Effector memory CD4-positive, alpha-beta T cell (primary cell): ENCODE data around the gene CD247.

ENCODE experiments used
- DNase-seq, 3 donors: peaks; one replicate each; pipeline ENCODE4 v3.0.0-alpha.2; 2020
- H3K27ac ChIP-seq: 2 replicates; pipeline ENCODE4 v1.7.0; 2013; ENCODE audit warnings: mild to moderate bottlenecking, low read length, moderate library complexity; ENCODE audit not compliant: insufficient read depth, poor library complexity, severe bottlenecking
- H3K27me3 ChIP-seq: replicated peaks from 2 replicates; pipeline ENCODE4 v1.7.0; 2013; ENCODE audit warnings: mild to moderate bottlenecking, low read length; ENCODE audit not compliant: insufficient read depth, control insufficient read depth, poor library complexity, severe bottlenecking
- H3K36me3 ChIP-seq: 2 replicates; pipeline ENCODE4 v1.7.0; 2013; ENCODE audit warnings: mild to moderate bottlenecking, low read length, moderate library complexity; ENCODE audit not compliant: control insufficient read depth, insufficient read depth
- H3K4me1 ChIP-seq: 2 replicates; pipeline ENCODE4 v1.7.0; 2013; ENCODE audit warnings: low read length, mild to moderate bottlenecking; ENCODE audit not compliant: control insufficient read depth, insufficient read depth, poor library complexity, severe bottlenecking
- H3K4me3 ChIP-seq: 2 replicates; pipeline ENCODE4 v1.7.0; 2013; ENCODE audit warnings: low read length, low read depth, mild to moderate bottlenecking; ENCODE audit not compliant: insufficient read depth, poor library complexity, severe bottlenecking
- H3K9me3 ChIP-seq: 2 replicates; pipeline ENCODE4 v1.7.0; 2013; ENCODE audit warnings: mild to moderate bottlenecking, low read length, moderate library complexity; ENCODE audit not compliant: control insufficient read depth

CD247 gene

DNA sequence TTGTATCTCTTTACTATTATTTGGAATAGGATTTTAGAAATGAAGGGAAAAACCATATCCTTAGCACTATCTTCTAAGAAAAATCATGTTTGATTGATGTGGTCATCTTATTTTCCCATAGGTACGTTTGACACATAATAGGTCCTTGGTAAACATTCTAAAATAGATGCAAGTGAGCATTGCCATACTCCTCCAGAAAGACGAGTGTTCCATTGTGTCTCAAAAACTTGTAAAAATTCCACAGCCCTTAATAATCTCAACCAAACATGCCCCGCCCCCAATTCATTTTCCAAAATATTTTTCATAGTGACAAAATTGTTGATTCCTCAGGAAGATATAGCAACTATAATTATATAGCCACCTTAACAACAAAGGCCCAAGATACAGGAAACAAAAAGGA lies 113.4 kb downstream of the CD247 start:
- Histone ChIP-seq H3K4me3 (no peak overlapping the region), H3K4me1 (no peaks in the 10 kb centered on the region), H3K36me3 (peaks cover 5% of the 10 kb centered on the region), H3K27ac (no peak overlapping the region), H3K27me3 (no peaks in the 10 kb centered on the region), H3K9me3 (no peaks in the 10 kb centered on the region)
- DNase-seq = no peak

GRCh38 chr1:167404161-167404888 lies 114.0 kb downstream of the CD247 start:
- Histone ChIP-seq H3K9me3 (no peaks in the 10 kb centered on the region), H3K4me1 (no peaks in the 10 kb centered on the region), H3K4me3 (no peak overlapping the region), H3K27me3 (no peaks in the 10 kb centered on the region), H3K27ac (no peak overlapping the region), H3K36me3 (peaks cover 5% of the 10 kb centered on the region)
- no peak for DNase-seq

DNA sequence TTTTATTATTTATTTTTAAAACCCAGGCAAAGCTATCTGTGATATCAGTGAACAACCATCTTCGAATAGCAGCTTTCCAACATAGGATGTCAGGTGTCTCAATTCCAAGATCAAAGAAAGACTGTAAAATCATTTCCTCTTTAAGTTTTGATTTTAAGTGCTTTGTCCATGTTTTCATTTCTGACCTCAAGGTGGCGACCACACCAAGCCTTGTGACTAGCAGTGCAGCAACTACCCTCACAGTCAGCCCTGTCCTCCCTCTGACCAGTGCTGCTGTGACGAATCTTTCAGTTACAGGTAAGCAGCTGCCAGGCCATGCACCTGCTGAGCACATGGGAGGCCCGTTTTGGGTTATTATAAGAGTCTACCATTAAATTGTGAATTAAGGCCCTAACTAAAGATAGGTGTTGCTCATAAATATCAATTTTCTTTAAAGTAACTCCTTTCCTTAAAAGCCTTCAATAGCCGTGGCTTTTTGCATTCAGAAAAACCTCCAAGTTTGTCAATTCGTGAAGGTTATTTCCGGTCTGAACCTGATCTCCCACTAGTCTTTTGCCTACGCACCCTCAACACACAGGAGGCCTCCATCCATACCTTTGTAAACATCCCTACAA lies 117.0 kb downstream of the CD247 start:
- Histone ChIP-seq H3K27me3 (no peaks in the 10 kb centered on the region), H3K36me3 (peaks cover 26% of the 10 kb centered on the region), H3K4me3 (no peak overlapping the region), H3K9me3 (no peaks in the 10 kb centered on the region), H3K4me1 (no peaks in the 10 kb centered on the region), H3K27ac (no peak overlapping the region)
- peak; percentile 8 to 34 (median 16) for DNase-seq

DNA sequence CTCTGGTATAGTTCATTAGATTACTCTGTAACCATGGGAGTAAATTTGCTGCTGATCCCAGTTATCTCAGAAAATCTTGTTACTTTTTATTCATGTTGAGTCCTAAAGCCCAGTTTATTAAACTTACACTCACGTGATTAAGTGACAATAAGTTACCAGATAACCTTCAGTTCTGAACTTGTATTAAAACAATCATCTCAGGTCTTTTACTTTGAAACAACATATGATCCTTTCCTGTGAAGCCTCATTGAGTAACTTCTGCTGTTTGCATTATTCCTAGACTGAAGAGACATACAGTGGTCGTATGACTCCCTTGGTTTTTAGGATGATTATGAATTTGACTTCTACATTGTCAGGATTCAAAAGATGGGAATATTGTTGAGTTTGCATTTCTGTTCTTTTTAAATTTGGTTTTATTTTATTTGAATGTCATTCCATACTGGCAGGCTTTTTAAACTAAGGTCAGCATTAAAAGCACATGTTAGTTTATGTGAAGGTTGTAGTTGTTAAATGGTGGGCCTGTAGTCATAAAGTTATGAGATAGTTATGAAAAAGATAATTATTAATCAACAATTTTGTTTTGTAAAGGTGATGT lies 117.9 kb downstream of the CD247 start:
- Histone ChIP-seq H3K27me3 (no peaks in the 10 kb centered on the region), H3K36me3 (peaks cover 26% of the 10 kb centered on the region), H3K4me3 (no peak overlapping the region), H3K4me1 (no peaks in the 10 kb centered on the region), H3K27ac (no peak overlapping the region), H3K9me3 (no peaks in the 10 kb centered on the region)
- DNase-seq = no peak

GRCh38 chr1:167392200-167392696 lies 126.1 kb downstream of the CD247 start:
- Histone ChIP-seq H3K27me3 (no peaks in the 10 kb centered on the region), H3K27ac (no peak overlapping the region), H3K4me3 (no peak overlapping the region), H3K4me1 (no peaks in the 10 kb centered on the region), H3K9me3 (no peaks in the 10 kb centered on the region), H3K36me3 (peaks cover 7% of the 10 kb centered on the region)
- DNase-seq = no peak

GRCh38 chr1:167388976-167389375 lies 129.4 kb downstream of the CD247 start:
- H3K27me3 ChIP-seq = no peaks in the 10 kb centered on the region
- no peaks in the 10 kb centered on the region for H3K4me1 ChIP-seq
- no peak overlapping the region for H3K4me3 ChIP-seq
- no peak overlapping the region for H3K27ac ChIP-seq
- DNase-seq = no peak
- peaks cover 7% of the 10 kb centered on the region for H3K36me3 ChIP-seq
- no peaks in the 10 kb centered on the region for H3K9me3 ChIP-seq

DNA sequence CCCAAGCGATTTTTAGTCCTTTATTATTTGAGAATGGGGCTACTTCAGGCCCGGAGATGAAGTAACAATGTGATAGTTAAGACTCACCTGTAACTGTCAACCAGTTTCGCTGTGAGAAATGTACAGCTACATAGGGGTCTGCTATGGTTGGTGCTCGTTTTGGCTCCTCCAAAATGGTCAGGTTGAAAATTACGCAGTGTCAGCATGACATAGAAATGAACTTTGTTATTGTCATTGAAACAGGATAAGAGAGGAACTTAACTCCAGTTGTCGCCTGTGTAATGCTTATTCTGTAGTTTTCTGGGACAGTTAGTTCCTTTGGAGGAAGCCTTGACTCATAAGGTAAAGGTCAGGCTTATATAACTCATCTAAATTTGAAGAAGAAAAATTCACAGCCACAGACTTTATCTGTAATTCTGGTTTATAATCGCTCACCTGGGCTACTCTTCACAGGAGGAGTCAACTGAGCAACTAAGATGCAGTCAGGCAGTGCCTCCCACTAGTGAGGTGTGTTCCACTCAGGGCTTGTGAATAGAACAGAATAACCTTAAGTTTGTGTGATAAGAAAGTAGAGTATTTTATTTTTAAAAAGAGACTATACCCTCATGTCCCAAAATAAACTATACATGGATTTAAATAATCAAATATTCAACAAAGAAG lies 130.9 kb downstream of the CD247 start:
- H3K4me3 ChIP-seq = no peak overlapping the region
- H3K27me3 ChIP-seq = no peaks in the 10 kb centered on the region
- no peaks in the 10 kb centered on the region for H3K4me1 ChIP-seq
- DNase-seq = no peak
- H3K9me3 ChIP-seq = no peaks in the 10 kb centered on the region
- H3K36me3 ChIP-seq = peaks cover 7% of the 10 kb centered on the region
- H3K27ac ChIP-seq = no peak overlapping the region
